Right ventricle myocardium inferior (tissue), 1 donor: Measurements from ENCODE around the gene MCM6. TPM values are rescaled to one million over a fixed set of nuclear protein-coding genes. Genes with fewer than 3 reads are reported as not detected.
"Not testable (repeated sequence)": the region's sequence is repeated elsewhere in the genome, so short reads cannot be mapped to it uniquely, and the experiment has no call there.

Source experiments
- ATAC-seq: fragments of 200-7000 bp; cut with Tn5 transposase; one replicate; pipeline ENCODE4 v1.9.1; 2020; ENCODE audit warnings: mild to moderate bottlenecking, moderate library complexity
- DNase-seq: peaks from one replicate; pipeline ENCODE4 v3.0.0; 2021; ENCODE audit errors: missing footprints
- intact Hi-C: fragments of 100-400 bp; cut with DNase I; formaldehyde crosslinking; loops from one replicate; pipeline ENCODE4 v1.11.0; 2022
- long read RNA-seq: library from polyadenylated mRNA; unstranded; transcript quantifications from one replicate; pipeline ENCODE4 v2.0.0, GENCODE V29; 2021
- total RNA-seq: library from RNA; stranded (reverse); fragmentation: NEBNext Ultra II Directional; extraction: Animal tissue kit (Norgen Biotek cat#: 25700); gene quantifications from one replicate; pipeline ENCODE4 v1.2.1, GENCODE V29; 2021
- donor health status: DM: no; HTN: yes; CAD: no; lungs with severe emphysema.

MCM6 gene
- total RNA-seq, result 5.8 TPM
- long read RNA-seq, partial matches to known transcripts, result 0 of 2 reads
- long read RNA-seq, other reads (novel, unspliced or antisense), result 0 of 2 reads

- intact Hi-C loops, result no loop called here
- ATAC-seq (peak; percentile 100), DNase-seq (peak; percentile 97)
Observed at GRCh38 chr2:135876066-135876711, at the start of gene MCM6. TSS of gene MCM6 (minus strand) at chr2:135876443. CDS start at chr2:135876365, 78 bp downstream.

GRCh38 chr2:135925571-135925970, 49.3 kb upstream of the MCM6 start:
- ATAC-seq (no peak), DNase-seq (no peak)
- intact Hi-C loops, result no loop called here

DNA sequence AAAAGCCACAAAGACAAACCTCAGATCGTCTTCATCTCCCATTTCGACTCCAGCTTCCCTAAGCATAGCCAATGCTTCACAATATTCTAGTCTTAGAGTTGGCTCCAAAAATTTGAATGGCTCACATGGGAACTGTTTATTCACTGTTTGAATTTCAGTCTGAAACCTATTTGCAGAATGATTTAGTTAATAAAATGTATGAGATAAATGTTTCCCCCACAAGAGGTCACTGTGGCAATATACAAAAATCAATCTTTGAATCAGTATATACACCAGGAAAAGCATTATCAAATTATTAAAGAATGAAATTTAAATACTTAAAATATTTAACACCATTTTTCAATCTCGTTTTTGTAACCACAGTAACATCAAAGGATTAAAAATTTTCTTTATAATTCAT, 40.0 kb upstream of the MCM6 start:
- ATAC-seq (no peak), DNase-seq (no peak)
- intact Hi-C loops, result loop anchor here (1.0 to 10.0 kb wide), 2 partner anchors 199 to 463 kb away; partner anchors contain the start of gene CXCR4

- intact Hi-C loops, result loop anchor here (10.0 kb wide), 1 partner anchor 200 kb away; the partner anchor contains the start of gene CXCR4
- ATAC-seq (no peak), DNase-seq (no peak)
Observed at GRCh38 chr2:135914485-135914884, 38.2 kb upstream of the MCM6 start.

DNA sequence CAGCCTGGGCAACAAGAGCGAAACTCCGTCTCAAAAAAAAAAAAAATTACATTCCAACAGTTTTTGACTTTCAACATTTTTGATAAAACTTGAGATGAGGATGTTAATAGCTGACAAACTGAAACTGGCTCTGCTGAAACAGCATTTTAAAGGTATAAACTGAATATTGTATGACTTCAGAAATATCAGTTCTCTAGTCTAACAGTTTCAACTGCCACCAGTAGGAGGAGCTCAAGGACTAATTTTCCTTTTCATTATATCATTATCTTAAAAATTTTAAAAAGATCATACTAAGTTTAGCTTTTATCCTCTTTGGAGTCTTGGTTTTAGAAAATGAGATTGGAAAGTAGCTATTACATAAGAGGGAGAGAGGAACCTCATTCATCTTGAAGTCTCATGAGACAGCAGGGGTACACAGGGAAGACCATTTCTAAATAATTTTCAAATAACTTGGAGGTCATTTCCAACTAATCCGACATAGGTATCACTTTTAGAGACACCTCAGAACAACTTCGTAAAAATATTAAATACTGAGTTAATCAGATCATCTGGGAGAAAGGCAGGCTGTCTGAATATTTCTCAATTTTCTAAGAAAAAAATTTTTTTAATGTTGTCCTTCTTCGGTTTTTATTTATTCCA, 37.6 kb upstream of the MCM6 start:
- intact Hi-C loops, result loop anchor here (2.0 to 10.0 kb wide), 2 partner anchors 201 to 465 kb away; partner anchors contain the start of gene CXCR4
- DNase-seq (no peak), ATAC-seq (no peak)

DNA sequence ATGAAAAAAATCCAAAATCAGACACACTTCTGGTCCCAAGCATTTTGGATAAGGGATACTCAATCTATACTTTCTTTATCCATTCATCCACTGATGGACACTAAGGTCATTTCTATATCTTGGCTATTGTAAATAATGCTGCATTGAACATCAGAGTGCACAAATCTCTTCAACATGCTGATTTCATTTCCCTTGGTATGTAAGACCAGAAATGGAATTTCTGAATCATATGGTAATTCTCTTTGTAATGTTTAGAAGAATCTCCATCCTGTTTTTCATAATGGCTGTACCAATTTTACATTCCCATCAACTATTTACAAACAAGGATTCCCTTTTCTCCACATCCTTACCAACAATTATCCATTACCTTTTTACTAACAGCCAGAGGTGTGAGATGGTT, 33.7 kb upstream of the MCM6 start:
- ATAC-seq (no peak), DNase-seq (no peak)
- intact Hi-C loops, result loop anchor here (10.0 kb wide), 1 partner anchor 205 kb away; the partner anchor contains the start of gene CXCR4

GRCh38 chr2:135905679-135906078, 29.4 kb upstream of the MCM6 start:
- no peak for DNase-seq
- ATAC-seq, result no peak
- intact Hi-C loops, result no loop called here

- DNase-seq, result no peak
- no peak for ATAC-seq
- intact Hi-C loops, result no loop called here
Observed at GRCh38 chr2:135904341-135904989, 28.2 kb upstream of the MCM6 start.

DNA sequence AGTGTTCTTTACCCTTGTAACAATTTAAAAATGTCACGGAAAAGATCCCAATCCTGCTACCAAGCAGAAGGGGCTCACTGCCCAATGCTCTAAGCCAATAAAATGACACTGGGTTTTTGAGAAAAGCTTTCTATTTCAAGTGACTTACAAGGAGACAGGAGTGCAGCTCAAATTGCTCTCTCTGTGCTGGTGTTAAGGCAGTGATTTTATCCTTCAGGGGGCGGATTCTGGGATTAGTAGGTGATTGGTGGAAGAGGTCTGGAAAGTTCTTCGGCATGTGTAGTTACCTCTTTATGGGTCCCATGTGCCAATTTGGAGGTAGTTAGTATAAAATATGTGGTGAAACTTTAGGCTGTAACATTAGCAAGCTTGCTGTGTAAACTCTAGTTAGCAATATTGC, 27.4 kb upstream of the MCM6 start:
- no peak for ATAC-seq
- no peak for DNase-seq
- intact Hi-C loops, result no loop called here

DNA sequence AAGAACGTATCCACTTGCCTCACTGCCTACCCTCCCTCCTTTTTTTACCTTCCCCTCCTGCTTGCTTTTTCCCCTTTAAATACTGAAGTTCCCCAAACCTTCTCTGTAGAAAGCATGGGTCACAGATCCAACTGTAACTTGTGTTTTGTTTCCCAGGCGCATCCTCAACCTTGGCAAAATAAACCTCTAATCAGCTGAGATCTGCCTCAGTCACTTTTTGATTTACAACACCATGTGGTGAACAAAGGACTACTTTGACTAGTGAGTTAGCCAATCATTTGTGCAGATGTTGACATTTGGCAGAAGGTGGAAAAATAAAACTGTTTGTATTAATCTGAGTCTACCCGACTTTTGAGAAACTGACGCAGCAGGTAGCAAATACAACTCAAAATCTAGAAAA, 23.3 kb upstream of the MCM6 start:
- intact Hi-C loops, result no loop called here
- ATAC-seq, result no peak
- DNase-seq, result no peak

DNA sequence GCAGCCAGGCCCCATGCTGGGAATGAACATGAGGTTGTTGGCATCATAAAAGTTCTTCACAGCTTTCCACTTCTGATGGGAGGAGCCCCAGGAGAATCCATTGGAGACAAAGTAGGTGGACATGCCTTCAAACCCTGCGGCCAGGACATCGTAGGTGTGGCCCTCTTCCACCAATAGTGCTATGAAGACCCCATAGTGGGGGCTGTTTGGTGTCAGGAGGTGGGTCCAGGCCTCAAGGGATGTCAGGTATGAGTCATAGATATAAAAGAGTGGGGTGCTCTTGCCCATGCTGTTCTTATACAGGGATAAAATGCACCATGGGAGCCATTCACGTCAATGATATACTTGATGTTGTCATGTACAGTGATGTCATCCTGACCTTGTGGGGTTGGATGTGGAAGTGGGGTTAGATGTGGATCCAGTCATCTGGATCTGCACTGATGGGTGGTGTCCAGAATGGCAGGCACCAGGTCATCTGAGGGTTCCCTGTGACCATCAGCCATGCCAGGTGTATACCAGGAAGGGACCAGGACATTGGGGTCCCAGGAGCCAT, 22.1 kb upstream of the MCM6 start:
- intact Hi-C loops, result no loop called here
- ATAC-seq (no peak), DNase-seq (no peak)

GRCh38 chr2:135894930-135895329, 18.7 kb upstream of the MCM6 start:
- no peak for DNase-seq
- no peak for ATAC-seq

GRCh38 chr2:135893374-135893794, 17.1 kb upstream of the MCM6 start:
- intact Hi-C loops, result no loop called here
- ATAC-seq (no peak), DNase-seq (no peak)

More at GRCh38 chr2:135894930-135895329, 18.7 kb upstream of the MCM6 start:
- intact Hi-C loops, result no loop called here

- no peak for ATAC-seq
- intact Hi-C loops, result no loop called here
Observed at GRCh38 chr2:135890835-135891234, 14.6 kb upstream of the MCM6 start.

DNA sequence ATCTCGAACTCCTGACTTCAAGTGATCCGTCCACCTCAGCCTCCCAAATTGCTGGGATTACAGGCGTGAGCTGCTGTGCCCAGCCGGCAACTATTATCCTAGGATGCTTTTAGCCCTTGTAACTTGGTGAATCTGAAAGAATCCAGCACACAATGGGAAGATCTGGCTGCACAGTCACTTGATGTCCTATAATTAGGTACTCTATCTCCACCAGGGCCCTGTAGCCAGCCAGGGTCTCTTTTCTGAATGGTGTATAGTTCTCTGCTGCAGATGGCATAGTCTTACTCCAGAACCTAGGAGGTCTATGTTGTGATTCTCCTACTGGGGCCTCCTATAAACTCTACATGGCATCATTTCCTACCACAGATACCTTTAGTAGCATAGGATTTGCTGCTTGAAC, 13.9 kb upstream of the MCM6 start:
- ATAC-seq, result peak; percentile 73
- intact Hi-C loops, result no loop called here
- no peak for DNase-seq

More at GRCh38 chr2:135890835-135891234, 14.6 kb upstream of the MCM6 start:
- no peak for DNase-seq

DNA sequence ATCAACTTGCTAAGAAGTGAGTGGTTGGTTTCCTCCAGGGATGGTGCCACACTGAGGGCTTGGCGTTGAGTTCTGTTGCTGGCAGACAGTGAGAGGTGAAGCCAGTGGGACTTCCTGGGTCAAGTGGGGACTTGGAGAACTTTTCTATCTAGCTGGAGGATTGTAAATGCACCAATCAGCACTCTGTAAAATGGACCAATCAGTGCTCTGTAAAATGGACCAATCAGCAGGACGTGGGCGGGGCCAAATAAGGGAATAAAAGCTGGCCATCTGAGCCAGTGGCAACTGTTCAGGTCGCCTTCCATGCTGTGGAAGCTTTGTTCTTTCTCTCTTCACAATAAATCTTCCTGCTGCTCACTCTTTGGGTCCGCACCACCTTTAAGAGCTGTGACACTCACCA, 12.3 kb upstream of the MCM6 start:
- intact Hi-C loops, DNase-seq, ATAC-seq: not testable (repeated sequence)

- intact Hi-C loops, result no loop called here
- no peak for DNase-seq
- no peak for ATAC-seq
Observed at GRCh38 chr2:135885709-135886108, 9.5 kb upstream of the MCM6 start.

GRCh38 chr2:135882415-135882814, 6.2 kb upstream of the MCM6 start:
- ATAC-seq (no peak), DNase-seq (no peak)
- intact Hi-C loops, result no loop called here

- intact Hi-C loops, ATAC-seq, DNase-seq: not testable (repeated sequence)
Observed at GRCh38 chr2:135876770-135877169, 527 bp upstream of the MCM6 start.
